Astrocyte (in vitro differentiated cells and primary cell): ENCODE results near the gene POU2F2.

Experiments used
- CTCF ChIP-seq: IDR thresholded peaks from 2 replicates; pipeline ENCODE4 v1.5.1; 2011; ENCODE audit warnings: low read depth, mild to moderate bottlenecking, inconsistent platforms, low read length, moderate library complexity; ENCODE audit not compliant: insufficient read depth
- EZH2 ChIP-seq: IDR thresholded peaks from 2 replicates; pipeline ENCODE4 v1.6.1; 2012; ENCODE audit warnings: mild to moderate bottlenecking, low read length, inconsistent platforms; ENCODE audit not compliant: insufficient read depth

- no peak for TF ChIP-seq EZH2
- no peak for TF ChIP-seq CTCF
These were observed 79.9 kb downstream of the POU2F2 start for GRCh38 chr19:42052241-42052863.
